HG03108 (cell line): ENCODE measurements around the gene PIK3R4.

Source experiments
- ATAC-seq: cut with Tn5 transposase; IDR thresholded peaks from one replicate; pipeline ENCODE4 v1.9.1; 2021; ENCODE audit warnings: moderate library complexity; ENCODE audit not compliant: unreplicated experiment

PIK3R4 gene

GRCh38 chr3:130746246-130747039, at the start of gene PIK3R4:
PIK3R4 (minus strand) TSS chr3:130746829; CDS start chr3:130745218, 1,611 bp downstream.
- ATAC-seq, result peak; percentile 91

GRCh38 chr3:130795396-130795795, 48.8 kb upstream of the PIK3R4 start:
- ATAC-seq, result no peak

- no peak for ATAC-seq
Measured at GRCh38 chr3:130792246-130792645, 45.6 kb upstream of the PIK3R4 start.

GRCh38 chr3:130789782-130790322, 43.2 kb upstream of the PIK3R4 start:
- ATAC-seq, result no peak

- ATAC-seq, result no peak
Measured at GRCh38 chr3:130787422-130788068, 40.9 kb upstream of the PIK3R4 start.

GRCh38 chr3:130786306-130786705, 39.7 kb upstream of the PIK3R4 start:
- no peak for ATAC-seq

GRCh38 chr3:130783629-130784028, 37.0 kb upstream of the PIK3R4 start:
- no peak for ATAC-seq

GRCh38 chr3:130779486-130779885, 32.9 kb upstream of the PIK3R4 start:
- ATAC-seq, result no peak

- ATAC-seq, result peak; percentile 94
Measured at GRCh38 chr3:130779031-130779430, 32.4 kb upstream of the PIK3R4 start.

- no peak for ATAC-seq
Measured at GRCh38 chr3:130773366-130773765, 26.7 kb upstream of the PIK3R4 start.

- ATAC-seq, result no peak
Measured at GRCh38 chr3:130772129-130772528, 25.5 kb upstream of the PIK3R4 start.

- no peak for ATAC-seq
Measured at GRCh38 chr3:130770644-130771043, 24.0 kb upstream of the PIK3R4 start.

GRCh38 chr3:130761730-130762311, 15.2 kb upstream of the PIK3R4 start:
- ATAC-seq, result no peak

- no peak for ATAC-seq
Measured at GRCh38 chr3:130760922-130761321, 14.3 kb upstream of the PIK3R4 start.

- ATAC-seq, result peak; percentile 67
Measured at GRCh38 chr3:130759692-130760338, 13.2 kb upstream of the PIK3R4 start.

GRCh38 chr3:130758624-130759369, 12.2 kb upstream of the PIK3R4 start:
- ATAC-seq, result no peak

- no peak for ATAC-seq
Measured at GRCh38 chr3:130757611-130758150, 11.1 kb upstream of the PIK3R4 start.

- ATAC-seq, result no peak
Measured at GRCh38 chr3:130755666-130756065, 9.0 kb upstream of the PIK3R4 start.

- no peak for ATAC-seq
Measured at GRCh38 chr3:130748981-130749380, 2.4 kb upstream of the PIK3R4 start.

- no peak for ATAC-seq
Measured at GRCh38 chr3:130748467-130748861, 1.8 kb upstream of the PIK3R4 start.
